ENCODE measurements around the gene ZNRD2.
A peak's percentile ranks its signal among the peaks of the same experiment; 100 is the strongest.

The ZNRD2 gene

DNA sequence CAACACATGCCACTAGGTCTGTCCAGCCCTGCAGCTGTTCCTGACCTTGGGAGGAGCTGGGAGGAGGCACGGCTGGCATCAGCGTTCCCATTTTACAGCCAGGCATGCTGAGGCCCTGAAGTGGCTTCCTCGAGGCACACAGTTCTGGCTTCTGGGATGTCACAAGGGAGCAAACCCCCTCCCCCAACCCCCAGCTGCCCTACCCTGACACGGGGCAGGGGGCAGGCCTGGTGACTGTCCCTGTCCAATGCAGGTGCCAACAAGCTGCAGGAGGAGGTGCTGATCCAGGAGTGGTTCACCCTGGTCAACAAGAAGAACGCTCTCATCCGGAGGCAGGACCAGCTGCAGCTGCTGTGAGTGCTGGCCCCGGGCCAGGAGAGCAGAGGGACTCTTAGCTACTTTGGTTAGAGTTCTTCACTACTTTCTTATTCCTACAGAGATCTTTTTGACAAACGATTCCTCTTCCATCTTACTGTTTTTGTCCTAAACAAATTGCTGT, 20.0 kb downstream of the ZNRD2 start:
- peak; percentile 24 for DNase-seq

DNA sequence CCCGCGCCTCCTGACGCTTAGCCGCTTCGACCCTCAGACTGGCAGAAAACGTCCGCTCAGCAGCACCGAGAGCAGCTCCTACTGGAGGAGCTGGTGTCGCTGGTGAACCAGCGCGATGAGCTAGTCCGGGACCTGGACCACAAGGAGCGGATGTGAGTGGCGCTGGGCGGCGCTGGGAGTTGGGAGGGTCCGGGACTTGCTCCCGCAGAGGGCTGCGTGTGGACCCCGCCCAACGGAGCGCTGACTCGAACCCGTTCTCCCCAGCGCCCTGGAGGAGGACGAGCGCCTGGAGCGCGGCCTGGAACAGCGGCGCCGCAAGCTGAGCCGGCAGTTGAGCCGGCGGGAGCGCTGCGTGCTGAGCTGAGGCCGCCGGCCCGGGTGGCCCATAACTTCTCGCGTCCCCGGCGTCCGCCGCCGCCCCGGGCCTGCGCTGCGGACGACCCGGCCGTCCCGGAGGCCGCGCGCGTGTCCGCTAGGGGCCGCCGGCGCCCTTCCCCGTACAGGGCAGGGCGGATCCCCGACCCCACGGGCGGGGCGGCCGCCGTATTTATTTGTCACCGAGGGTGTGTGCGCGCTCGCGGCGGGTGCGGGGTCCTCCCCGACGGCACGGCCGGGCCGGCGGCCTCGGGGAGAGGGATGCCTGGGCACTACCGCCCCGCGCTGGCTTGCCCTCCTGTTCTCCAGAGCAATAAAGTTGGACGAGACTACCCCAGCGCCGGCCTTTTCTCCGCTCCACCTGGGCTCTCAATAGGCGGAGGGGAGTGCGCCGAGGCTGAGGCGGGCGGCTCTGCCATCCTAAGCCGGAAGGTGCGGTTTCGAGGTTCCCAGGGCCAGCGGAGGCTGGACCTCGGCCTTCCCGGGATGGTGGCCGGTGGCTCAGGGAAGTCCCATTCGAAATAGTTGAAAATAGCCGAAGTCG, 21.9 kb downstream of the ZNRD2 start:
- no peak for DNase-seq

DNA sequence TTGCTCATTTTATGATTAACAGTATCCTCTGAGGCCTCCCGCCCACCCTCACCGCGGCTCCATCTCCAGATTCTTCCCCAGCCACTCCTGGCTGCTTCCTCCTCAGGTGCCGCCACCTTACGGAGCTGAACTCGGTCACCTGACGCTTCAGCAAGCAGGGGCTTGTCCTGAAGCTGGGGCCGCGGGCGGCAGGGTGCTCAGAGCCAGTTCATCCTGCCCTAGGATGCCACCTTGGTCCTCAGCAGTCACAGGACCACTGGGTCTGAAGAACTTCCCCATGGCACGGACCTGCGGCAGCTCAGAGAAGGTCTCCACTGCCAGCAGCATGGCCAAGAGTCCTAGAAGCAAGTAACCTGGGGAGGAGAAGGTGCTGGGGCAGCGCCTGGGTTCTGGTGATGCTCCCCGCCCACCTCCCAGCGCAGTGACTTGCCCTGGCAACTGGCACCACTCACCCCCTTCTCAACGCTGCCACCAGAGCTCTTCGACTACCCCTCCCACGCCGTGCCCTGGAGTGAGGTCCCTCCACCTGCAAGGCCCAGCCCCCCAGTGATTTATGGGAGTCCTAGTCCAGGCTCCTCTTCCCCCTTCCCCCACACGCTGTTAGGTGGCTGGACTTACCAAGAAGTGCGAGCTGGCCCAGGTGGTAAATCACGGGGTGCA, 22.7 kb downstream of the ZNRD2 start:
- no peak for DNase-seq

DNA sequence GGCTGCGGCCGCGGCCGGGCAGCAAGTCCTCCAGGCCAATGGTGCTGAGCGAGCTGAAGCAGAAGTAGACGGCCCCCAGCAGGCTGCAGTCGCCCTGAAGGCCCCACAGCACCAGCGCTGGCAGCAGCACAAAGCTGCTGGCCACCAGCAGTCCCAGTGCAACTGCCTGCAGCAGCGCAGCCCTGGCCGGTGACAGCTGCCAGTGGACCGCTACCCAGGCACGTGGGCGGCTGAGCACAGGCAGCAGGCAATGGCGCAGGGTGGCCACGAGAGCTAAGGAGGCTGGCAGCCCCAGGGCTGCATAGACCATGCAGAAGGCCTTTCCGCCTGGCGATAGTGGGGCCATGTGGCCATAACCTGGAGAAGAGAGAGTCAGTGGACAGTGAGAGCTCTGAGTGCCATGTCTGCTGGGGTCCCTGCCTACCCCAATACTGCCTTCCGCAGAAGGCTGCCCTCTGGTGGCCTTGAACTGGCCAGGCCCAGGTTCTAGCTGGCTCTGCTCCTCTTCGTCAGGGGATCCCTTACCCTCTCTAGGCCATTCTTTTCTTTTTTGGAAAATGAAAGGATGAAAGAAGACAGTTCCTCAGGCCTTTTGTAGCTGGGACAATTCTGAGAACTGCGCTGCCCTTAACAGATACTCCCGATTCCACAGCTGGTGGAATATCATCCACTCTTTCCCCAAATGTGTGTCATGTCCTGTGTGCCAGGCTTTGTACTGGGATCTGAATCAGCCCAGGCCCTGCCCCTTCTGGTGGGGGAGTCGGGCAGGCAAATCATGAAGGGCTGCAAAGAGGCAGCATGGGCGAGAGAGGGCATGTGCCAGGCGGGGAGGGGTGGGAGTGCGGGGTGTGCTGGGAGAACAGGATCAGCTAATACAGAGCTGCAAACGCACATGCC, 23.5 kb downstream of the ZNRD2 start:
- DNase-seq = no peak

DNA sequence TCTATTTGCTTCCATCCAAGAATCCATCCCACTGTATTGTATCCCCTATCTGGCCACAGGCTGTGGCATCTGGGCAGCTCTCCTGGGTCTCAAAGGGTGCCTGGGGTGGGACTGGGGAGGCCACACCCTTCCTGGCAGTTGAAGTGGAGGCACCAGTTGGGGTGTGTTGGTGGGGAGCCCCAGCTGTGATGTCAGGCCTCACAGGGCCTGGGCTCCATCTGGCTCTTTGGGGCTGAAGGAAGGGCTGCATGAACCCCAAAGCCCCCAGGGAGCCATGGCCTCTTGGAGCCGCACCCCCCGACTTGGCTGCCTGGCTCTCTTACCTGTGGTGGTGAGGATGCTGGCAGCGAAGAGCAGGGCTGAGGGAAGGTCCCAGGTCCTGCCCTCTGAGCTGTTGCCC, 24.9 kb downstream of the ZNRD2 start:
- no peak for DNase-seq

- no peak for DNase-seq
Observed at GRCh38 chr11:65595543-65596281, 25.4 kb downstream of the ZNRD2 start, which contains the start of gene KCNK7. TSS of gene KCNK7 (minus strand) at chr11:65595800. CDS start at chr11:65595772, 28 bp downstream.

GRCh38 chr11:65596520-65596919, 26.2 kb downstream of the ZNRD2 start:
- DNase-seq = no peak

- DNase-seq = no peak
Observed at GRCh38 chr11:65598258-65598699, 28.0 kb downstream of the ZNRD2 start.

DNA sequence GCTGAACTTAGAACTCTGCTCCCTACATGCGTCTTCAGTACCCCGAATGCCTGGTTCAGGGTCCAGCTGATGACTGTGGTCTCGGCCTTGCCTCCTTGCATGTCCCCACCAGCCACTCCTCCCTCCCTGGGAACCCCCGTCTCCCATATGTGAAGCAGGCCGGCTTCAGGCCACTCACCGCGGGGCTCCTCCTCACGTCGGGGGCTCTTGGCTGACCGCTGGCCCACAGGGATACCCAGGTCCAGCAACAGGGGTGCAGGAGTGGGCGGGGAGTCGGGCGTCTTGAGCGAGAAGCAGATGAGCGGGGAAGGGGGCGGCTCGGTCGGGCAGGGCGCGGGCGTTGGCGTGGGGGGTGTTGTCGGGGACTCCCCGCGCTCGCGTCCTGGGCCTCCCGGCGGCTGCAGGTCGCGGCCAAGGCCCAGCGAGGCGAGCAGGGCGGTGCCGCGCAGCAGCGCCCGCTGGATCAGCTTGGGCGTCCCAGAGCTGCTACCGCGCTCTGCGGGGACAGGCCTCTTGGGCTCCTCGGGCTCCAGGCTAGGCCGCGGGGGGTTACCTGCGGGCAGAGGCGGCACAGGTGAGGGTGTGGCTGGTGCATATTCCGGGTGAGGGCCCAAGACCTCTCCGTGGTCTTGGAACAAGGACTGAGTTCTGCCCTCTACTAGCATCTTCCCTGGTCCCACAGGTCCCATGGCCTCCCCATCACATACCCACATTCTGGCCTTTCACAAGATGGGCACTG, 29.1 kb downstream of the ZNRD2 start:
- no peak for DNase-seq

- DNase-seq = no peak
Observed at GRCh38 chr11:65599955-65600246, 29.6 kb downstream of the ZNRD2 start.

GRCh38 chr11:65604258-65604657, 34.0 kb downstream of the ZNRD2 start:
- no peak for DNase-seq

- DNase-seq = peak; percentile 83
Observed at GRCh38 chr11:65606876-65607613, 36.8 kb downstream of the ZNRD2 start.

- no peak for DNase-seq
Observed at GRCh38 chr11:65607614-65608426, 37.5 kb downstream of the ZNRD2 start.

DNA sequence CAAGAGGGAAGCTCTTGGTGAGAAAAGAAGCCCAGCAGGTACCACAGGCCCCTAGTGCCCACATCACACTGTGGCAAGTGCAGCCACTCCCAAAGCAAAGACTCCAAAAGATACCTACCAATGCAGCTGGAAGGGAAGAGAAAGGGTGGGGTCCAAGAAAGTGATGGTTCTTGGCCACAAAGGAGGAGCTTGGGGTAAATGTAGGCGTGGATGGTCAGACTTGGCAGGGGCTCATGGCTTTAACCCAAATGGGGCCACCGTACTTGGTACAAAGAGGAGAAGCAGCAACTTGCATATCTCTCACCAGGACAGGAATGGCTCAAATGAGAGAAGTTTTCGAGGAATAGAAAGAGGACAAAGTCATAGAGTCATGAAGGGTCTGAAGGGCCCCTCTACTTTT, 39.0 kb downstream of the ZNRD2 start:
- no peak for DNase-seq

- DNase-seq = no peak
Observed at GRCh38 chr11:65609665-65610064, 39.4 kb downstream of the ZNRD2 start.

DNA sequence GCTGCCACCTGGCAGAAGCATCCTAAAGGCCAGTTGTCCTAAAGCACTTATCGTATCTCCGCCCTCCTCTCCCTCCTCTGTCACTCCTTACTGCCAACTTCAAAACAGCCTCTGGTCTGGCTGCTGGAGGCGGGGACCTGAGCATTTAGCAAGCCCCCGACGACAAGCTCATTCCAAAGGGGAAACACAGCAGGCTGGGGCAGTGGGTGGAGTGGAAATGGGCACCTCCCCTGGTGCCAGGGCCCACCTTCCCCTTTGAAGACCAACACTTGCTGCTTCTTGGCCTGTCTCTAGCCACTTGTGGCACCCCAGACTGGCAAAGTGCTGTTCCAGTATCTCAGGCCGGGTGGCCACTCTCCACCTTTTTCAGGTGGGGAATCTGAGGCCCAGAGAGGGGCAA, 40.1 kb downstream of the ZNRD2 start:
- no peak for DNase-seq

DNA sequence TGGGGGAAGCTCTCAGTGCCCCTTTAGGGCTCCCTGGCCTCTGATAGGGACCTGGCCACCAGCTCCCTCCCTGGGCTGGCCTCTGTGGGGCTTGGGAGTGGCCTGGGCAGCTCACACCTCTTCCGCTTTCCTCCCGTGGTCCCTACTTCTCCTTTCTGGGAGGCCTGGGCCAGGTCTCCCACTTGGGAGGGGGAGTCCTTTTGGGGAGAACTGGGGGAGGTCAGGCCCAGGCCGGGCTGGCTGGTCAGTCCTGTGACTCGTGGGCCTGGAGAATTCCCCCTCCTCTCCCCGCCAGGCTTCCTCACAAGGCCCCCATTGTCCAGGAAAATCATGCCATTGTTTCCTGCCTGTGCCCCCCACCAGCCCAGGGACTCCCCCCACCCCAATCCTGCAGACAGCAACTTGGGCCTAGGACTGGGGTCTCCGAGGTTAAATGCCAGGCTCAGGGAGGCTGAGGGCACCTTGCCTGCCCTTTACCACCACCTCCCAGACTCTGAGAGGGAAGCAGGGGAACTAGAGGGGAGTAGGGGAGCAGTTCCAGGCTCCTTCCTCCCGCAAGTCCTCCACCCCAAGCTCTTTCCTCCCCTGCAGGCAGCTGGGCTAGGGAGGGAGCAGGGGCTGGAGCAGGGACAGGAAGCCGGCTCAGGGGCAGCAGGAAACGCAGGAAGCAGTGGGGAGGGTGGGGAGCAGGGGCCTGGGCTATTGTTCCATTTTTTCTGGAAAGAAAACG, 40.9 kb downstream of the ZNRD2 start:
- no peak for DNase-seq

DNA sequence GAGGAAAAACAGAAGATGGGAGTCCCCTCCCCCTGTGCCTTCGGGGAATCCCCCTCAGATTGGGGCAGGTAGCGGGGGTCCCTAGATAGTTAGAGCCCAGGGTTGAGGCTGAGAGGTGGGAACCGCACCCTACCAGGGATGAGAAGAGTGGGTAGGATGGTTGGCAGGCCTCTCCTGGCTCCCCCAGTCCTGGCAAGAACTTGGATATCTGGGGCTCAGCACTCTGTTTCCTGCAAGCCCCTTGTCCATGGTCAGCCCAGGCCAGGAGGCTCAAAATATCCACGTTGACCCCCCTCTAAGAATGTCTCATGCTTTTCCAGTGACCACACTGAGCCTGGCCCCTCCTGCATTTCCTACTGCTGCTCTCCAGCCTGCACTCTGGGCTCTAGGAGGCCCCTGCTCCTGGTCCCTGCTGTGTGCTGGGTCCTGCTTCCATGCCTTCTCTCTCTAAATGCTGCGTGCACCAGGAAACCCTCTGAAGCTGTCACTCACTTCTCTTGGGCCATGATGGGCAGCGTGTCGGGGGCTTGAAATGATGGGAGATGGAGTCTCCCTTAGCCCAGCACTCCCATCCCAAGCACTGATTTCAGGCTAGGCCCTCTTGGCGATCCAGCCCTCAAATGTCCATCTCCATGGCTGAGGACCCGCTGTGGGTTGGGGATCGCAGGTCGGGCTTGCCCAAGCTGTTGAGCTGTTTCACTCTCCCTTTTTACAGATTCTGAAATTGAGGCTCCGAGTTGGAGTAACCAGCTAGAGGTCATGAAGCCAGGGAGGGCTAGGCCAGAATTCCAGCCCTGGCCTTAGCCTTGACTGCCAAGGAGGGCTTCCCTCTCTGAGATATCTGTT, 41.7 kb downstream of the ZNRD2 start:
- no peak for DNase-seq

Measured in NCI-H1092 (cell line).